ENCODE measurements around the gene GNAI1.

- peak in 5 of 12 donors; percentile 7 to 31 (median 20) for TF ChIP-seq CTCF (IDR thresholded peaks at IDR 0.05)
- TF ChIP-seq POLR2A (IDR thresholded peaks at IDR 0.05), result no peak
Measured at GRCh38 chr7:80133361-80134114, 1.1 kb upstream of the GNAI1 start.
